HUES64 (cell line): ENCODE data around the gene SLC11A1.
A peak's percentile ranks its signal among the peaks of the same experiment; 100 is the strongest.

Experiments used
- H3K27ac ChIP-seq: 2 replicates; pipeline ENCODE4 v1.7.0; 2013; ENCODE audit warnings: low read depth, low read length, inconsistent platforms
- H3K27me3 ChIP-seq: 2 replicates; pipeline ENCODE4 v1.6.1; 2013; ENCODE audit warnings: mild to moderate bottlenecking, low read length; ENCODE audit not compliant: insufficient read depth
- H3K36me3 ChIP-seq: 2 replicates; pipeline ENCODE4 v1.6.1; 2013; ENCODE audit warnings: mild to moderate bottlenecking, low read length; ENCODE audit not compliant: insufficient read depth
- H3K4me1 ChIP-seq: 2 replicates; pipeline ENCODE4 v1.6.1; 2013; ENCODE audit warnings: mild to moderate bottlenecking, low read length, moderate library complexity; ENCODE audit not compliant: insufficient read depth
- H3K4me3 ChIP-seq: 2 replicates; pipeline ENCODE4 v1.5.1; 2013; ENCODE audit warnings: mild to moderate bottlenecking, low read length, moderate library complexity
- H3K9ac ChIP-seq: 2 replicates; pipeline ENCODE4 v1.6.1; 2013; ENCODE audit warnings: mild to moderate bottlenecking, low read depth, low read length
- H3K9me3 ChIP-seq: 2 replicates; pipeline ENCODE4 v1.6.1; 2013; ENCODE audit warnings: low read depth, low read length; ENCODE audit not compliant: insufficient read depth
- WGBS: fragments of 150-250, 120-280 bp; methylation state at CpG from one replicate; pipeline ENCODE4 v1.1.7; 2013; ENCODE audit warnings: missing lambda C conversion rate; 5-methylcytosine and 5-hydroxymethylcytosine counted together

Gene SLC11A1

GRCh38 chr2:218400930-218401881, 19.1 kb downstream of the SLC11A1 start:
- 50% methylated on average over 24 of the region's 24 CpGs for WGBS
- H3K4me1 ChIP-seq: peaks cover 23% of the 10 kb centered on the region
- peak overlapping the region; percentile 72 for H3K4me3 ChIP-seq
- H3K9me3 ChIP-seq: no peaks in the 10 kb centered on the region
- no peak overlapping the region for H3K9ac ChIP-seq
- H3K27ac ChIP-seq: no peak overlapping the region
- H3K36me3 ChIP-seq: peaks cover 13% of the 10 kb centered on the region; the same call in 1 of the 2 replicates
- peaks cover 32% of the 10 kb centered on the region for H3K27me3 ChIP-seq

GRCh38 chr2:218401890-218402289, 19.8 kb downstream of the SLC11A1 start:
- no peak overlapping the region for H3K9ac ChIP-seq
- no peak overlapping the region for H3K4me3 ChIP-seq
- no peak overlapping the region for H3K27ac ChIP-seq

DNA sequence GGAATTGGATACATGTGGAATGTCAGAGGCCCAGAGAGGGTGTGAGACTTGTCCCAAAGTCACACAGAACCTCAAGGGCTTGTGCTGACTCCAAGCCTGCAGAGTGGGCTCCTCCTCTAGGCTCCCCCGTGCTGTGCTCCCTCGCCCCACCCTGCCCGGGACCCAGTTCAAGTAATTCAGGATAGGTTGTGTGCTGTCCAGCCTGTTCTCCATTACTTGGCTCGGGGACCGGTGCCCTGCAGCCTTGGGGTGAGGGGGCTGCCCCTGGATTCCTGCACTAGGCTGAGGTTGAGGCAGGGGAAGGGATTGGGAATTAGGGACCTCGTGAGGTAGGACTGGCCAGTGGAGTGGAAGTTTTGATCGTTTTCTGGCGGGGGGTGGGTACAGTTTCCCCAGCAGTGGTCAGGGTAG, 20.4 kb downstream of the SLC11A1 start:
- H3K36me3 ChIP-seq: peaks cover 13% of the 10 kb centered on the region; the same call in 1 of the 2 replicates
- H3K4me1 ChIP-seq: peaks cover 22% of the 10 kb centered on the region
- no peaks in the 10 kb centered on the region for H3K9me3 ChIP-seq
- H3K9ac ChIP-seq: no peak overlapping the region
- H3K27ac ChIP-seq: no peak overlapping the region
- 90% methylated on average over 8 of the region's 8 CpGs for WGBS
- peaks cover 21% of the 10 kb centered on the region for H3K27me3 ChIP-seq
- H3K4me3 ChIP-seq: no peak overlapping the region

More at GRCh38 chr2:218401890-218402289, 19.8 kb downstream of the SLC11A1 start:
- peaks cover 13% of the 10 kb centered on the region; the same call in 1 of the 2 replicates for H3K36me3 ChIP-seq
- no peaks in the 10 kb centered on the region for H3K9me3 ChIP-seq
- peaks cover 23% of the 10 kb centered on the region for H3K4me1 ChIP-seq
- 94% methylated on average over 9 of the region's 9 CpGs for WGBS
- peaks cover 27% of the 10 kb centered on the region for H3K27me3 ChIP-seq

DNA sequence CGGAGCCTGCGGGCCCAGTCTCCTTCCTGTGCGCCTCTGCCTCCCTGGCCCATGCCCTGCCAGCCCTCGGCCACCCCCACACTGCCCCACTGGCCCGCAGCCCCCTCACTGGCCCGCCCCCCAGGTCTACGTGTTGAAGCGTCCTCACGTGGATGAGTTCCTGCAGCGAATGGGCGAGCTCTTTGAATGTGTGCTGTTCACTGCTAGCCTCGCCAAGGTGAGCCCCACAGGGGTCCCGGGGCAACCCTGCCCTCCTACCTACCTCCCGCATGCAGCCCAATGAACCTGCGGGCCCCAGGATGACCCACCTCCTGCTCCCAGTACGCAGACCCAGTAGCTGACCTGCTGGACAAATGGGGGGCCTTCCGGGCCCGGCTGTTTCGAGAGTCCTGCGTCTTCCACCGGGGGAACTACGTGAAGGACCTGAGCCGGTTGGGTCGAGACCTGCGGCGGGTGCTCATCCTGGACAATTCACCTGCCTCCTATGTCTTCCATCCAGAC, 20.9 kb downstream of the SLC11A1 start:
- Histone ChIP-seq H3K36me3 (peaks cover 13% of the 10 kb centered on the region; the same call in 1 of the 2 replicates), H3K9ac (no peak overlapping the region), H3K4me1 (peaks cover 22% of the 10 kb centered on the region), H3K4me3 (no peak overlapping the region), H3K27ac (no peak overlapping the region), H3K9me3 (no peaks in the 10 kb centered on the region), H3K27me3 (peaks cover 16% of the 10 kb centered on the region)
- 92% methylated on average over 26 of the region's 26 CpGs for WGBS

DNA sequence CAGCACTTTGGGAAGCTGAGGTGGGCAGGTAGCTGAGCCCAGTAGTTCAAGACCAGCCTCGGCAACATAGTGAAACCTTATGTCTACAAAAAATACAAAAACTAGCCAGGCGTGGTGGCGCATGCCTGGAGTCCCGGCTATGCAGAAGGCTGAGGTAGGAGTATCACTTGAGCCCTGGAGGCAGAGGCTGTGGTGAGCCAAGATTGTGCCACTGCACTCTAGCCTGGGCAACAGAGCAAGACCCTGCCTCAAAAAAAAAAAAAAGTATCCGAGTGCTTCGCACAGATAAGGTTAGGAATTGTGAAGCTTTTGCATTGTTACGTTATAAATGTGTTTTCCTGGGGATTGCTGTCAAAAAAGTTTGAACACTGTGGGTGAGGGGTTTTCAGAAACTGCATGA, 21.7 kb downstream of the SLC11A1 start:
- peaks cover 8% of the 10 kb centered on the region for H3K27me3 ChIP-seq
- peaks cover 13% of the 10 kb centered on the region; the same call in 1 of the 2 replicates for H3K36me3 ChIP-seq
- peaks cover 22% of the 10 kb centered on the region for H3K4me1 ChIP-seq
- 90% methylated on average over 7 of the region's 7 CpGs for WGBS
- no peaks in the 10 kb centered on the region for H3K9me3 ChIP-seq
- no peak overlapping the region for H3K27ac ChIP-seq
- H3K9ac ChIP-seq: no peak overlapping the region
- H3K4me3 ChIP-seq: no peak overlapping the region

DNA sequence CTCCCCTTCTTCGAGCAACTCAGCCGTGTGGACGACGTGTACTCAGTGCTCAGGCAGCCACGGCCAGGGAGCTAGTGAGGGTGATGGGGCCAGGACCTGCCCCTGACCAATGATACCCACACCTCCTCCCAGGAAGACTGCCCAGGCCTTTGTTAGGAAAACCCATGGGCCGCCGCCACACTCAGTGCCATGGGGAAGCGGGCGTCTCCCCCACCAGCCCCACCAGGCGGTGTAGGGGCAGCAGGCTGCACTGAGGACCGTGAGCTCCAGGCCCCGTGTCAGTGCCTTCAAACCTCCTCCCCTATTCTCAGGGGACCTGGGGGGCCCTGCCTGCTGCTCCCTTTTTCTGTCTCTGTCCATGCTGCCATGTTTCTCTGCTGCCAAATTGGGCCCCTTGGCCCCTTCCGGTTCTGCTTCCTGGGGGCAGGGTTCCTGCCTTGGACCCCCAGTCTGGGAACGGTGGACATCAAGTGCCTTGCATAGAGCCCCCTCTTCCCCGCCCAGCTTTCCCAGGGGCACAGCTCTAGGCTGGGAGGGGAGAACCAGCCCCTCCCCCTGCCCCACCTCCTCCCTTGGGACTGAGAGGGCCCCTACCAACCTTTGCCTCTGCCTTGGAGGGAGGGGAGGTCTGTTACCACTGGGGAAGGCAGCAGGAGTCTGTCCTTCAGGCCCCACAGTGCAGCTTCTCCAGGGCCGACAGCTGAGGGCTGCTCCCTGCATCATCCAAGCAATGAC, 22.4 kb downstream of the SLC11A1 start:
- Histone ChIP-seq H3K9ac (no peak overlapping the region), H3K27me3 (peaks cover under 1% of the 10 kb centered on the region), H3K27ac (peak overlapping the region; percentile 96; the same call in 1 of the 2 replicates), H3K4me3 (no peak overlapping the region), H3K9me3 (no peaks in the 10 kb centered on the region), H3K36me3 (peaks cover 13% of the 10 kb centered on the region; the same call in 1 of the 2 replicates), H3K4me1 (peaks cover 22% of the 10 kb centered on the region)
- 91% methylated on average over 16 of the region's 16 CpGs for WGBS

DNA sequence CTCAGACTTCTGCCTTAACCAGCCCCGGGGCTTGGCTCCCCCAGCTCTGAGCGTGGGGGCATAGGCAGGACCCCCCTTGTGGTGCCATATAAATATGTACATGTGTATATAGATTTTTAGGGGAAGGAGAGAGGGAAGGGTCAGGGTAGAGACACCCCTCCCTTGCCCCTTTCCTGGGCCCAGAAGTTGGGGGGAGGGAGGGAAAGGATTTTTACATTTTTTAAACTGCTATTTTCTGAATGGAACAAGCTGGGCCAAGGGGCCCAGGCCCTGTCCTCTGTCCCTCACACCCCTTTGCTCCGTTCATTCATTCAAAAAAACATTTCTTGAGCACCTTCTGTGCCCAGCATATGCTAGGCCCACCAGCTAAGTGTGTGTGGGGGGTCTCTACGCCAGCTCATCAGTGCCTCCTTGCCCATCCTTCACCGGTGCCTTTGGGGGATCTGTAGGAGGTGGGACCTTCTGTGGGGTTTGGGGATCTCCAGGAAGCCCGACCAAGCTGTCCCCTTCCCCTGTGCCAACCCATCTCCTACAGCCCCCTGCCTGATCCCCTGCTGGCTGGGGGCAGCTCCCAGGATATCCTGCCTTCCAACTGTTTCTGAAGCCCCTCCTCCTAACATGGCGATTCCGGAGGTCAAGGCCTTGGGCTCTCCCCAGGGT, 23.1 kb downstream of the SLC11A1 start:
- peak overlapping the region; percentile 61 for H3K4me3 ChIP-seq

DNA sequence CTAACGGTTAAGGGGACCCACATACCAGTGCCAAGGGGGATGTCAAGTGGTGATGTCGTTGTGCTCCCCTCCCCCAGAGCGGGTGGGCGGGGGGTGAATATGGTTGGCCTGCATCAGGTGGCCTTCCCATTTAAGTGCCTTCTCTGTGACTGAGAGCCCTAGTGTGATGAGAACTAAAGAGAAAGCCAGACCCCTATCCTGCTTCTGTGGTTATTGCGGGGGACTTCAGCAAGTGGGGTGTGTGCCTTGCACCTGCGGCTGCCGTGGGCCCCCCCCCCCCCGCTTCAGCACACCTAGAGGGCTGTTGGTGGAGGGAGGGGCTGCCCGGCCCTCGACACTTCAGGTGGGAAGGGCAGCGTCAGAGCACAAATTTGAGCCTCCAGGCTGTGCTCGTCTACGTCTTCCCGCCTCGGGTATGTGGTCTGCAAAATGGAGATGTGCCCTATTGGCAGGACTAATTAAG, 23.7 kb downstream of the SLC11A1 start:
- 3% methylated on average over 15 of the region's 15 CpGs for WGBS
- Histone ChIP-seq H3K27me3 (no peaks in the 10 kb centered on the region), H3K9ac (peak overlapping the region; percentile 63)

More for the DNA sequence above, 23.1 kb downstream of the SLC11A1 start:
- 44% methylated on average over 7 of the region's 8 CpGs for WGBS
- Histone ChIP-seq H3K4me1 (peaks cover 22% of the 10 kb centered on the region), H3K27ac (peak overlapping the region; percentile 96), H3K9me3 (no peaks in the 10 kb centered on the region), H3K36me3 (peaks cover 13% of the 10 kb centered on the region; the same call in 1 of the 2 replicates), H3K27me3 (no peaks in the 10 kb centered on the region), H3K9ac (peak overlapping the region; percentile 63)

DNA sequence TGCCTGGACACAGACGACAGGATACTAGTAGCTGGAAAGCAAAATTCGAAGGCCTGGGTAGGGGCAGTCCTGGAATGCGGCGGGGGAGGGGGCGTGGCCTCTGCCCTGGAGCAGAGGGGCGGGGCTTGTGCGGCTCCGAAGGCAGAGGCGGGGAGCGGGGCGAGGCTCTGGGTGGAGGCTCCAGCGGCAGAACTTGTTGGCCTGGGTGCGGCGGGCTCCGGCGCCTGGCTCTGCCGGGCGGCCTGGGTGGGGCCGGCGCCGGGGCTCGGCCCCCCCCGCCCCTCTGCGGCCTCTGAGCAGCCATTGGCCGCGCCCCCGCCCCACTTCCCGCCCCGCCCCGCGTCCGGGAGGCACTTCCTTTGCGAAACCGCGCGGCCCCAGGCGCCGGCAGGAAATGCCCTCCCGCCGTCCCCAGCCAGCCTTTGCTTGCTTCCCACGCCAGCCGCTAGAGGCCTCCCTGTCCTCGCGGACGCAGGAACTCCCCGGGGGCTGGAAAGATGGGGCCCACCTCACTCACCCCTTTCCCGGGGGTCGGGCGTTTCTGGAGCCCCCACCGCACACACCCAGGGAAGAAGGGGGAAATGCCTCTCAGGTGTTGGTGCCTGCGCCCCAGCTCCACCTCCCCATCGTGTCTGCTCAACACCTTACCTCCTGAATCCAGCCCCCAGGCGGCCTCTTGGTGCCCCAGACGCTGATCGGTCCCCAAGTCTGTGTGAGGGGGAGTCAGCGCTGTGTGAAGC, 24.3 kb downstream of the SLC11A1 start:
- peak overlapping the region; percentile 96 for H3K27ac ChIP-seq
- H3K27me3 ChIP-seq: no peaks in the 10 kb centered on the region
- H3K36me3 ChIP-seq: peaks cover 13% of the 10 kb centered on the region; the same call in 1 of the 2 replicates
- H3K4me1 ChIP-seq: peaks cover 19% of the 10 kb centered on the region
- H3K9ac ChIP-seq: peak overlapping the region; percentile 85
- peak overlapping the region; percentile 66 for H3K4me3 ChIP-seq
- 2% methylated on average over 54 of the region's 56 CpGs for WGBS
- H3K9me3 ChIP-seq: no peaks in the 10 kb centered on the region

More for the DNA sequence above, 23.7 kb downstream of the SLC11A1 start:
- peaks cover 13% of the 10 kb centered on the region; the same call in 1 of the 2 replicates for H3K36me3 ChIP-seq
- peak overlapping the region; percentile 96 for H3K27ac ChIP-seq
- H3K4me1 ChIP-seq: peaks cover 22% of the 10 kb centered on the region
- H3K9me3 ChIP-seq: no peaks in the 10 kb centered on the region
- peak overlapping the region; percentile 61 for H3K4me3 ChIP-seq
